HCT116 (cell line): Measurements from ENCODE around the gene ADIG. TPM values are rescaled to one million over a fixed set of nuclear protein-coding genes. Genes with fewer than 3 reads are reported as not detected.

ENCODE experiments used
- ATAC-seq: fragments of 200-7000 bp; cut with Tn5 transposase; 2 replicates; pipeline ENCODE4 v1.9.1; 2020; ENCODE audit warnings: mild to moderate bottlenecking, moderate library complexity
- BruUV-seq: library from RNA; stranded (reverse); fragments of 400-500 nt; replicated peaks from 2 replicates; lab custom pipeline; 2021; lab: Mats Ljungman, UMichigan
- CTCF ChIA-PET: fragments of 300-600 bp; sonication (Branson Sonifier 250); formaldehyde crosslinking; loops from one replicate; lab custom pipeline; 2021; ENCODE audit warnings: antibody characterized with exemption; lab: Charles Lee
- POLR2A ChIA-PET: fragments of 300-600, 350-600 bp; sonication (Branson Sonifier 250); formaldehyde crosslinking; loops from one replicate; lab custom pipeline; 2021; ENCODE audit warnings: antibody characterized with exemption; lab: Charles Lee
- RAD21 ChIA-PET, 2 experiments: fragments of 300-600 bp; sonication (Branson Sonifier 250); formaldehyde crosslinking; loops; one replicate each; lab custom pipeline; 2023; ENCODE audit warnings: low total read pairs in 2 of 2; ENCODE audit not compliant: uncharacterized antibody in 2 of 2, unreplicated experiment in 2 of 2, low non-redundant PET in 1 of 2; lab: Charles Lee
- DNase-seq: peaks from one replicate; pipeline ENCODE4 v3.0.0-alpha.2; 2010; ENCODE audit warnings: low read depth, low spot score
- H2AFZ ChIP-seq: fragments of 200-600 bp; shearing (Covaris generic), sonication (generic); 2 replicates; pipeline ENCODE4 v1.6.1; 2017; ENCODE audit warnings: low read depth, mixed run types, mixed read lengths, antibody characterized with exemption, low read length; ENCODE audit not compliant: poor library complexity, severe bottlenecking
- H3K27ac ChIP-seq: 2 replicates; pipeline ENCODE4 v1.5.1; 2012; ENCODE audit warnings: low read depth, low read length
- H3K27me3 ChIP-seq: fragments of 200-600 bp; sonication (generic); 2 replicates; pipeline ENCODE4 v1.6.1; 2016; ENCODE audit warnings: mixed run types, low read length, mixed read lengths; ENCODE audit not compliant: insufficient read depth
- H3K36me3 ChIP-seq, 2 experiments: fragments of 200-500 bp in 1 of 2; fragments of 200-600 bp in 1 of 2; sonication (Bioruptor generic) in 1 of 2; sonication (generic) in 1 of 2; 2 replicates each; pipeline versions ENCODE4 v1.5.1 to v1.6.1; 2014 to 2016; ENCODE audit warnings: low read length in 2 of 2, inconsistent platforms in 1 of 2, mixed read lengths in 1 of 2, mixed run types in 1 of 2; ENCODE audit not compliant: insufficient read depth in 2 of 2, control insufficient read depth in 1 of 2
- H3K4me1 ChIP-seq, 2 experiments: fragments of 200-600 bp in 1 of 2; sonication (generic) in 1 of 2; 2 replicates each; pipeline versions ENCODE4 v1.5.1 to v1.6.1; 2012 to 2017; ENCODE audit warnings: low read length in 2 of 2, inconsistent platforms in 1 of 2, mild to moderate bottlenecking in 1 of 2, mixed read lengths in 1 of 2, mixed run types in 1 of 2, moderate library complexity in 1 of 2; ENCODE audit not compliant: insufficient read depth in 2 of 2, control insufficient read depth in 1 of 2
- H3K4me2 ChIP-seq: fragments of 200-600 bp; sonication (generic); 2 replicates; pipeline ENCODE4 v1.6.1; 2017; ENCODE audit warnings: mixed run types, low read length, mixed read lengths
- H3K4me3 ChIP-seq, 2 experiments: fragments of 200-600 bp in 1 of 2; sonication (generic) in 1 of 2; replicated peaks in 1 of 2; 2 replicates each; pipeline ENCODE4 v1.5.1; 2011 to 2016; ENCODE audit warnings: low read length in 2 of 2, control low read depth in 1 of 2, low read depth in 1 of 2, mild to moderate bottlenecking in 1 of 2, mixed read lengths in 1 of 2, mixed run types in 1 of 2
- H3K79me2 ChIP-seq: fragments of 200-600 bp; sonication (generic); 2 replicates; pipeline ENCODE4 v1.6.1; 2017; ENCODE audit warnings: mild to moderate bottlenecking, mixed run types, low read length, moderate library complexity, mixed read lengths; ENCODE audit not compliant: insufficient read depth
- H3K9ac ChIP-seq: fragments of 200-600 bp; sonication (generic); 2 replicates; pipeline ENCODE4 v1.6.1; 2016; ENCODE audit warnings: low read length, mixed read lengths
- H3K9me2 ChIP-seq: fragments of 200-600 bp; sonication (generic), shearing (Covaris generic); 2 replicates; pipeline ENCODE4 v1.6.1; 2017; ENCODE audit warnings: mixed run types, mild to moderate bottlenecking, moderate library complexity; ENCODE audit not compliant: insufficient read depth
- H3K9me3 ChIP-seq, 2 experiments: fragments of 200-500 bp in 1 of 2; fragments of 200-600 bp in 1 of 2; sonication (Bioruptor generic) in 1 of 2; sonication (generic) in 1 of 2; 2 replicates each; pipeline ENCODE4 v1.6.1; 2014 to 2017; ENCODE audit warnings: low read length in 2 of 2, mixed read lengths in 2 of 2, inconsistent platforms in 1 of 2, low read depth in 1 of 2, mild to moderate bottlenecking in 1 of 2, mixed run types in 1 of 2, moderate library complexity in 1 of 2; ENCODE audit not compliant: control insufficient read depth in 1 of 2, insufficient read depth in 1 of 2
- H4K20me1 ChIP-seq: fragments of 200-600 bp; sonication (generic), shearing (Covaris generic); 2 replicates; pipeline ENCODE4 v1.6.1; 2017; ENCODE audit warnings: mixed run types, mild to moderate bottlenecking, moderate library complexity; ENCODE audit not compliant: insufficient read depth
- ATF3 ChIP-seq: IDR thresholded peaks from 2 replicates; pipeline ENCODE4 v1.6.1; 2012
- CEBPB ChIP-seq: IDR thresholded peaks from 2 replicates; pipeline ENCODE4 v1.6.1; 2012; ENCODE audit warnings: low read depth
- EGR1 ChIP-seq: IDR thresholded peaks from 2 replicates; pipeline ENCODE4 v1.6.1; 2012; ENCODE audit warnings: low read depth
- FOSL1 ChIP-seq: IDR thresholded peaks from 2 replicates; pipeline ENCODE4 v1.6.1; 2012; ENCODE audit warnings: low read depth
- POLR2A ChIP-seq: IDR thresholded peaks from 2 replicates; pipeline ENCODE4 v1.7.0; 2011; ENCODE audit warnings: borderline replicate concordance; ENCODE audit not compliant: insufficient read depth, insufficient read length; ENCODE audit errors: extremely low read depth
- REST ChIP-seq: IDR thresholded peaks from 2 replicates; pipeline ENCODE4 v1.6.1; 2012; ENCODE audit warnings: low read depth
- SIN3A ChIP-seq: IDR thresholded peaks from 2 replicates; pipeline ENCODE4 v1.6.1; 2012; ENCODE audit warnings: low read depth
- SP1 ChIP-seq: IDR thresholded peaks from 2 replicates; pipeline ENCODE4 v1.6.1; 2012; ENCODE audit warnings: low read depth
- SRF ChIP-seq: IDR thresholded peaks from 2 replicates; pipeline ENCODE4 v1.6.1; 2012; ENCODE audit warnings: low read depth
- YY1 ChIP-seq: IDR thresholded peaks from 2 replicates; pipeline ENCODE4 v1.6.1; 2011; ENCODE audit warnings: low read length, low read depth, moderate library complexity, mild to moderate bottlenecking; ENCODE audit not compliant: insufficient replicate concordance; ENCODE audit errors: extremely low read depth
- ZFX ChIP-seq: fragments of 450-650 bp; IDR thresholded peaks from 2 replicates; pipeline ENCODE4 v1.6.1; 2017
- ZNF274 ChIP-seq: fragments of 200-500 bp; sonication (Bioruptor generic); IDR thresholded peaks from 2 replicates; pipeline ENCODE4 v1.6.1; 2014; ENCODE audit warnings: mild to moderate bottlenecking, low read depth, low read length, inconsistent platforms
- intact Hi-C: fragments of 100-400 bp; cut with micrococcal nuclease; formaldehyde crosslinking; loops from 2 replicates; pipeline ENCODE4 v1.10.0; 2022
- total RNA-seq: library from RNA; stranded (reverse); gene quantifications from one replicate; pipeline ENCODE4 v1.2.1, GENCODE V29; 2021; ENCODE audit not compliant: unreplicated experiment
- TF ChIP-seq, protein P1 (sequence below), 3 experiments: fragments of 200-600 bp in 1 of 3; sonication (generic) in 1 of 3; IDR thresholded peaks in 2 of 3; conservative IDR thresholded peaks in 1 of 3; 2 replicates each; pipeline ENCODE4 v1.5.1; 2012 to 2017; ENCODE audit warnings: low read depth in 2 of 3, low read length in 2 of 3, antibody characterized with exemption in 1 of 3, borderline replicate concordance in 1 of 3, control low read depth in 1 of 3, mild to moderate bottlenecking in 1 of 3, mixed read lengths in 1 of 3, mixed run types in 1 of 3, moderate library complexity in 1 of 3; ENCODE audit not compliant: insufficient read depth in 1 of 3
- TF ChIP-seq, protein P2 (sequence below): IDR thresholded peaks from 2 replicates; pipeline ENCODE4 v1.6.1; 2011; ENCODE audit warnings: mild to moderate bottlenecking, low read length, moderate library complexity; ENCODE audit not compliant: insufficient replicate concordance; ENCODE audit errors: extremely low read depth

Gene ADIG
- total RNA-seq, 1 experiment from 2014 or later = not detected

- TF ChIP-seq SIN3A (no peak), FOSL1 (no peak), SRF (no peak), CEBPB (no peak), ZFX (no peak), YY1 (no peak), REST (no peak), POLR2A (no peak), ZNF274 (no peak), EGR1 (no peak), SP1 (no peak), ATF3 (no peak)
- TF ChIP-seq, protein P1, sequence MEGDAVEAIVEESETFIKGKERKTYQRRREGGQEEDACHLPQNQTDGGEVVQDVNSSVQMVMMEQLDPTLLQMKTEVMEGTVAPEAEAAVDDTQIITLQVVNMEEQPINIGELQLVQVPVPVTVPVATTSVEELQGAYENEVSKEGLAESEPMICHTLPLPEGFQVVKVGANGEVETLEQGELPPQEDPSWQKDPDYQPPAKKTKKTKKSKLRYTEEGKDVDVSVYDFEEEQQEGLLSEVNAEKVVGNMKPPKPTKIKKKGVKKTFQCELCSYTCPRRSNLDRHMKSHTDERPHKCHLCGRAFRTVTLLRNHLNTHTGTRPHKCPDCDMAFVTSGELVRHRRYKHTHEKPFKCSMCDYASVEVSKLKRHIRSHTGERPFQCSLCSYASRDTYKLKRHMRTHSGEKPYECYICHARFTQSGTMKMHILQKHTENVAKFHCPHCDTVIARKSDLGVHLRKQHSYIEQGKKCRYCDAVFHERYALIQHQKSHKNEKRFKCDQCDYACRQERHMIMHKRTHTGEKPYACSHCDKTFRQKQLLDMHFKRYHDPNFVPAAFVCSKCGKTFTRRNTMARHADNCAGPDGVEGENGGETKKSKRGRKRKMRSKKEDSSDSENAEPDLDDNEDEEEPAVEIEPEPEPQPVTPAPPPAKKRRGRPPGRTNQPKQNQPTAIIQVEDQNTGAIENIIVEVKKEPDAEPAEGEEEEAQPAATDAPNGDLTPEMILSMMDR (IDR thresholded peaks at IDR 0.05 in 2 of 3, conservative IDR thresholded peaks at IDR 0.05 in 1 of 3; ENCODE audit: borderline replicate concordance in 1 of 3, insufficient read depth in 1 of 3, low read depth in 2 of 3, low read length in 2 of 3) = no peak
- TF ChIP-seq, protein P2, sequence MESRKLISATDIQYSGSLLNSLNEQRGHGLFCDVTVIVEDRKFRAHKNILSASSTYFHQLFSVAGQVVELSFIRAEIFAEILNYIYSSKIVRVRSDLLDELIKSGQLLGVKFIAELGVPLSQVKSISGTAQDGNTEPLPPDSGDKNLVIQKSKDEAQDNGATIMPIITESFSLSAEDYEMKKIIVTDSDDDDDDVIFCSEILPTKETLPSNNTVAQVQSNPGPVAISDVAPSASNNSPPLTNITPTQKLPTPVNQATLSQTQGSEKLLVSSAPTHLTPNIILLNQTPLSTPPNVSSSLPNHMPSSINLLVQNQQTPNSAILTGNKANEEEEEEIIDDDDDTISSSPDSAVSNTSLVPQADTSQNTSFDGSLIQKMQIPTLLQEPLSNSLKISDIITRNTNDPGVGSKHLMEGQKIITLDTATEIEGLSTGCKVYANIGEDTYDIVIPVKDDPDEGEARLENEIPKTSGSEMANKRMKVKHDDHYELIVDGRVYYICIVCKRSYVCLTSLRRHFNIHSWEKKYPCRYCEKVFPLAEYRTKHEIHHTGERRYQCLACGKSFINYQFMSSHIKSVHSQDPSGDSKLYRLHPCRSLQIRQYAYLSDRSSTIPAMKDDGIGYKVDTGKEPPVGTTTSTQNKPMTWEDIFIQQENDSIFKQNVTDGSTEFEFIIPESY = no peak
- CTCF ChIA-PET = no interaction called here
- ATAC-seq (no peak), DNase-seq (no peak)
- no peak overlapping the region for H2AFZ ChIP-seq
- H4K20me1 ChIP-seq = no peaks in the 10 kb centered on the region
- H3K4me3 ChIP-seq = no peak overlapping the region
- H3K36me3 ChIP-seq = peaks cover 19 to 26% of the 10 kb centered on the region in 2 experiments; a peak in 2 of 4 replicates
- no peak overlapping the region for H3K4me2 ChIP-seq
- no peak overlapping the region for H3K27ac ChIP-seq
- BruUV-seq = no TSS peak
- no peak overlapping the region for H3K9ac ChIP-seq
- H3K9me2 ChIP-seq = no peaks in the 10 kb centered on the region
- intact Hi-C loops = no loop called here
- no peaks in the 10 kb centered on the region for H3K9me3 ChIP-seq
- no peaks in the 10 kb centered on the region for H3K27me3 ChIP-seq
- POLR2A ChIA-PET = no interaction called here
- no peaks in the 10 kb centered on the region for H3K4me1 ChIP-seq
- RAD21 ChIA-PET = no interaction called here
- H3K79me2 ChIP-seq = no peaks in the 10 kb centered on the region
These were observed 46.2 kb upstream of the ADIG start for GRCh38 chr20:38534756-38535155.
